Adrenal gland (tissue), 12 donors: ENCODE results near the gene RGS3. TPM values are rescaled to one million over a fixed set of nuclear protein-coding genes. Genes with fewer than 3 reads are reported as not detected.
A peak's percentile ranks its signal among the peaks of the same experiment; 100 is the strongest.

Experiments
- DNase-seq, 7 donors: peaks; one replicate each; pipeline ENCODE4 v3.0.0-alpha.2; 2019 to 2020
- H3K27ac ChIP-seq, 5 donors: fragments of 200-600 bp; sonication (generic) in 4 of 5; 1 replicate in 3 of 5; 2 replicates in 2 of 5; pipeline versions ENCODE4 v1.5.1 to v1.8.0; 2016 to 2020; ENCODE audit warnings: mild to moderate bottlenecking in 1 of 5
- H3K27me3 ChIP-seq: fragments of 200-600 bp; 2 replicates; pipeline ENCODE4 v1.8.0; 2021
- H3K36me3 ChIP-seq, 2 donors: fragments of 200-600 bp; replicated peaks in 1 of 2; 1 replicate in 1 of 2; 2 replicates in 1 of 2; pipeline versions ENCODE4 v1.5.1 to v1.8.0; 2018 to 2022
- H3K4me1 ChIP-seq, 2 donors: fragments of 200-600 bp; replicated peaks in 1 of 2; 1 replicate in 1 of 2; 2 replicates in 1 of 2; pipeline versions ENCODE4 v1.5.1 to v1.8.0; 2018 to 2021
- H3K4me3 ChIP-seq, 4 donors: fragments of 200-600 bp; sonication (generic) in 3 of 4; one replicate each; pipeline ENCODE4 v1.5.1; 2016 to 2018
- H3K9me3 ChIP-seq, 3 donors: fragments of 200-600 bp; sonication (generic) in 1 of 3; replicated peaks in 1 of 3; 1 replicate in 2 of 3; 2 replicates in 1 of 3; pipeline versions ENCODE4 v1.5.1 to v1.8.0; 2016 to 2021
- POLR2A ChIP-seq, 2 donors: fragments of 450-650 bp; IDR thresholded peaks; one replicate each; pipeline ENCODE4 v1.6.1; 2017; ENCODE audit warnings: antibody characterized with exemption in 2 of 2, mild to moderate bottlenecking in 2 of 2, moderate library complexity in 1 of 2
- WGBS, 4 donors: extraction: QIAGEN DNeasy Blood & Tissue Kit in 2 of 4; methylation state at CpG; one replicate each; pipeline versions ENCODE4 v1.1.5 to v1.1.7; 2013 to 2017; 5-methylcytosine and 5-hydroxymethylcytosine counted together
- intact Hi-C, 2 donors: fragments of 100-400 bp; cut with DNase I; formaldehyde crosslinking; loops; one replicate each; pipeline versions ENCODE4 v1.14.1 to v1.15.0; 2022 to 2023
- polyA plus RNA-seq, 3 donors: library from polyadenylated mRNA; stranded (reverse); fragments of 200-250 nt in 2 of 3; fragments of 350-450 nt in 1 of 3; fragmentation: Illumina TruSeq in 1 of 3; extraction: RNeasy Lipid Tissue Mini Kit (QIAGEN cat#74804) in 1 of 3; gene quantifications; one replicate each; pipeline ENCODE4 v1.2.3, GENCODE V29; 2013 to 2014
- total RNA-seq, 9 donors: library from RNA; depleted of rRNA in 4 of 9; stranded (reverse); fragments of >200 nt in 4 of 9; fragments of 120-200 nt in 1 of 9; fragmentation: NEBNext Ultra II Directional in 1 of 9; extraction: Animal tissue kit (Norgen Biotek cat#: 25700) in 1 of 9; gene quantifications; one replicate each; pipeline versions ENCODE4 v1.1.0 to v1.2.4, GENCODE V29; 2013 to 2023
- TF ChIP-seq, protein P1 (sequence below), 6 experiments: fragments of 450-650 bp in 4 of 6; fragments of 200-600 bp in 2 of 6; sonication (generic) in 1 of 6; IDR thresholded peaks; 1 replicate in 5 of 6; 2 replicates in 1 of 6; pipeline versions ENCODE4 v1.5.1 to v1.8.0; 2016 to 2021; ENCODE audit warnings: antibody characterized with exemption in 6 of 6, mild to moderate bottlenecking in 2 of 6, moderate library complexity in 1 of 6
- donor health status: healthy with polysubstance abuse.
- donor health status: Bipolar disorder and iron deficiency.
- donor health status: DM: yes; HTN: yes; CAD: no.
- donor health status: DM: no; HTN: no; CAD: no.
- donor health status: DM: no; HTN: no; CAD: no.
- donor health status: DM: yes; HTN: yes; CAD: no.

The RGS3 gene
- total and polyA plus RNA-seq, 12 donors: 34.5 to 126 (median 65.6) TPM

DNA sequence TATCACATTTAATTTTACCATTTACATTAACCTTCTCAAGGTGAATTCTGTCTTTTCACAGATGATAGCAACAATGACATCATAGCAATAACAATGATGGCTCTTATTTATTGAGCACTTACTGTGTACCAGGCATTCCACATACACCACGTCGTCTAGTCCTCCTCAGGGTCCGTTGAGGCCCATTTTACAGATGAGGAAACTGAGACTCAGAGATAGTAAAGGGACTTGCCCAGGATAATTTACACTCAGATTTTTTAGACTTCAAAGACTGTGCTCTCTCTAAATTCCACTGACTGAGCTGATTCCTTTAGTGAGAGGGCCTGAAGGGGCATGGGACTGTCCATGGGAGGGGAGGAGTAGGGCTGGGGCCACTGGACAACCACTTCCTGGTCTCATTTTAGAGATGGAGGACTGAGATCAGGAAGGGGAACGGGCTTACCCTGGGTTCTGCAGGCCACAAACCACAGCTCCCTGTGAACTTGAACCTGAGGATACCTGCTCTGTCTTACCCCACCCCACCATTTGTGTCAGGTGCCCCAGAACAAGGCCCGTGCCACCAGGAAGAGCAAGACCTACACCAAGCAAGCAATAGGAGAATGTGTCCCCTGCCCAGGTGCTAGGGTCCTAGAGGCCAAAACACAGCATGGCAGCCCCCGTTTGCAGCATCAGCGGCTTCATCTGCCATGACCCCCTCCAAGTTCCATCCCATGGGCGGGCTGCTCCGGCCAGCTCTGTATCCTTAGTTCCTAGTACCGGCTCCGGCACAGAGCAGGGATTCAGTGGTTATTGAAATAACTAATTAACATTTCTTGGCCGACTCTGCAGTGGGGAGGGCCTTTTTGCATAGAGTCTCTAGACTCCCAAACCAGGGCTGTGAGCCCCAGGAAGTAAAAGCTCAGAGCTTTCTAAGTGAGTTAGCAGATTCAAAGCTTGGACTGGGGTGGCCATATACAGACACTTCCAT lies 96.6 kb downstream of the RGS3 start:
- intact Hi-C loops: no loop called here
- Histone ChIP-seq H3K4me1 (peaks cover 15 to 47% of the 10 kb centered on the region in 2 donors), H3K27ac (peak overlapping the region in 4 of 5 donors; percentile 51 to 88 (median 63))

DNA sequence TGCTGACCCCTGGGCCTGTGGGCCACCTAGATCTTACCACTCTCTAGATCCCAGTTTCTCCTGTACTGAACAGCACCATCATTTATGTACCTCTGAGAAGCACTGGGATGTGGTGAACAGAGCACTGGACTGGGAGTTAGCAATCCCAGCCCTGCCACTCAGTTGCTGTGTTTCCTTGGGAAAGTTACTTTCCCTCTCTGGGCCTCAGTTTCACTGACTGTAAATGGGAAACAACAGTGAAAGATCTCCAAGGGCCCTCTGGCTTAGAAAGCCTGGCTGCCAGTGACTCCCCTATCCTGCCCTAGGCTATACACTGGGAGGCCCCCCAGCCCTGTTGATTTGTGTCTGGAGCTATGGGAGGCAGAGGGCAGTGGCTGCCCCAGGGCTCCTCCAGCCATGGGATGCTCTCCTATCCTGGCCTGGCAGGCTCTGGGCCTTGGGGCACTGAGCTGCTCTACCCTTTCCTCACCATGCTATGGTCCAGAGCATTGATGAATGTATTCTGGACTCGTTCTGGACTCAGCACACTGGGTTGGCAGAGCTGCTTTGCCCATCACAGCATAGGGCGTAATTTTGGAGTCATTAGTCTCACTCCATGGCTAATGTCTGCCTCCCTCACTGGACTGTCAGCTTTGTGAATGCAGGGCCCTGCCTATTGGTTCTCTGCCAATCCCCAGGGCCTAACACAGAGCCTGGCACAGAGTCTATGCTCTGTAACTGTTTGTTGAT lies 99.3 kb downstream of the RGS3 start:
- intact Hi-C loops: no loop called here
- H3K27me3 ChIP-seq: no peaks in the 10 kb centered on the region
- no peak overlapping the region for H3K4me3 ChIP-seq
- no peaks in the 10 kb centered on the region for H3K36me3 ChIP-seq
- TF ChIP-seq, protein P1, sequence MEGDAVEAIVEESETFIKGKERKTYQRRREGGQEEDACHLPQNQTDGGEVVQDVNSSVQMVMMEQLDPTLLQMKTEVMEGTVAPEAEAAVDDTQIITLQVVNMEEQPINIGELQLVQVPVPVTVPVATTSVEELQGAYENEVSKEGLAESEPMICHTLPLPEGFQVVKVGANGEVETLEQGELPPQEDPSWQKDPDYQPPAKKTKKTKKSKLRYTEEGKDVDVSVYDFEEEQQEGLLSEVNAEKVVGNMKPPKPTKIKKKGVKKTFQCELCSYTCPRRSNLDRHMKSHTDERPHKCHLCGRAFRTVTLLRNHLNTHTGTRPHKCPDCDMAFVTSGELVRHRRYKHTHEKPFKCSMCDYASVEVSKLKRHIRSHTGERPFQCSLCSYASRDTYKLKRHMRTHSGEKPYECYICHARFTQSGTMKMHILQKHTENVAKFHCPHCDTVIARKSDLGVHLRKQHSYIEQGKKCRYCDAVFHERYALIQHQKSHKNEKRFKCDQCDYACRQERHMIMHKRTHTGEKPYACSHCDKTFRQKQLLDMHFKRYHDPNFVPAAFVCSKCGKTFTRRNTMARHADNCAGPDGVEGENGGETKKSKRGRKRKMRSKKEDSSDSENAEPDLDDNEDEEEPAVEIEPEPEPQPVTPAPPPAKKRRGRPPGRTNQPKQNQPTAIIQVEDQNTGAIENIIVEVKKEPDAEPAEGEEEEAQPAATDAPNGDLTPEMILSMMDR (IDR thresholded peaks at IDR 0.05): no peak
- TF ChIP-seq POLR2A (IDR thresholded peaks at IDR 0.05): no peak
- 60 to 94% (median 75%) methylated on average over 2 of the region's 2 CpGs for WGBS, 4 donors
- H3K9me3 ChIP-seq: no peaks in the 10 kb centered on the region
- H3K4me1 ChIP-seq: peaks cover 15 to 48% of the 10 kb centered on the region in 2 donors
- DNase-seq: peak in 1 of 7 donors; percentile 35
- no peak overlapping the region for H3K27ac ChIP-seq

More for the DNA sequence above, 96.6 kb downstream of the RGS3 start:
- Histone ChIP-seq H3K27me3 (no peaks in the 10 kb centered on the region), H3K9me3 (no peaks in the 10 kb centered on the region), H3K4me3 (no peak overlapping the region), H3K36me3 (no peaks in the 10 kb centered on the region)
- 86 to 90% (median 88%) methylated on average over 11 to 12 of the region's 12 CpGs for WGBS, 4 donors
- no peak for TF ChIP-seq POLR2A (IDR thresholded peaks at IDR 0.05)
- TF ChIP-seq, protein P1 (IDR thresholded peaks at IDR 0.05): no peak
- DNase-seq: peak in 1 of 7 donors; percentile 49

DNA sequence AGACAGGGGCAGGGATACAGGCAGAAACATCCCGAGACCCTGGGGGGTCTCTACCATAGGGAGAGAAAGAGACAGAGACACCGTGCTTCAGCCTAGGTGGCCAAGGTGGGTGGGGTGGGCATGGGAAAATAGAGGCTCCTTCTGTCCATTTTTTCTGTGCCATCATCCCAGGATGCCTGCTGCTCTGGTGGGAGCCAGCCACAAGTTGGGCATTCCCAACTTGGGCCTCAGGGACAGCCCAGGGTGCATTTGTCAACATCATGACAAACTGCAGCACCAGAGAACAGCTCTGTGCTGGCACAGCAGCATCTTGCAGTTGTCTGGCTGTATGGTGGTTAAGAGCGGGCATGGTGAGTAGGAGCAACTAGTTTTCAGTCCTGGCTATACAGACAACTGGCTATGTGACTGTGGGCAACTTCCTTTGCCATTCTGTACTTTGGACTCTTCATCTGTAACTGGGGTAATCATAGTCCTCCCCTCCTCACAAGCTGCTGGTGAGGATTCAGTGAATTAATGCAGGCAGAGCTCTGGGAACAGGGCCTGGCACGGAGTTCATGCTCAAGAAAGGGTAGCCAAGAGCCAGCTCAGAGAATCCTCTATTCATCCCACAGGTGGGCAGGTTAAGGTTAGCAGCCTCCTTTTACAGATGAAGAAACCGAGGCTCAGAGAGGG lies 100.4 kb downstream of the RGS3 start:
- H3K4me1 ChIP-seq: peaks cover 7 to 45% of the 10 kb centered on the region in 2 donors
- no peaks in the 10 kb centered on the region for H3K27me3 ChIP-seq
- peak overlapping the region in 2 of 5 donors; percentile 67 to 73 for H3K27ac ChIP-seq
- no peak for TF ChIP-seq POLR2A (IDR thresholded peaks at IDR 0.05)
- TF ChIP-seq, protein P1 (IDR thresholded peaks at IDR 0.05): no peak
- WGBS, 4 donors: 91 to 94% (median 93%) methylated on average over 4 to 5 of the region's 5 CpGs
- H3K4me3 ChIP-seq: no peak overlapping the region
- intact Hi-C loops: no loop called here
- H3K9me3 ChIP-seq: no peaks in the 10 kb centered on the region
- peak in 1 of 7 donors; percentile 52 for DNase-seq
- H3K36me3 ChIP-seq: no peaks in the 10 kb centered on the region
